NCI-H226 (cell line): ENCODE results near the gene TSC22D4.
"Not testable (repeated sequence)": the region's sequence is repeated elsewhere in the genome, so short reads cannot be mapped to it uniquely, and the experiment has no call there.

Experiments used
- DNase-seq: peaks from one replicate; pipeline ENCODE4 v3.0.0-alpha.2; 2015

TSC22D4 gene

DNA sequence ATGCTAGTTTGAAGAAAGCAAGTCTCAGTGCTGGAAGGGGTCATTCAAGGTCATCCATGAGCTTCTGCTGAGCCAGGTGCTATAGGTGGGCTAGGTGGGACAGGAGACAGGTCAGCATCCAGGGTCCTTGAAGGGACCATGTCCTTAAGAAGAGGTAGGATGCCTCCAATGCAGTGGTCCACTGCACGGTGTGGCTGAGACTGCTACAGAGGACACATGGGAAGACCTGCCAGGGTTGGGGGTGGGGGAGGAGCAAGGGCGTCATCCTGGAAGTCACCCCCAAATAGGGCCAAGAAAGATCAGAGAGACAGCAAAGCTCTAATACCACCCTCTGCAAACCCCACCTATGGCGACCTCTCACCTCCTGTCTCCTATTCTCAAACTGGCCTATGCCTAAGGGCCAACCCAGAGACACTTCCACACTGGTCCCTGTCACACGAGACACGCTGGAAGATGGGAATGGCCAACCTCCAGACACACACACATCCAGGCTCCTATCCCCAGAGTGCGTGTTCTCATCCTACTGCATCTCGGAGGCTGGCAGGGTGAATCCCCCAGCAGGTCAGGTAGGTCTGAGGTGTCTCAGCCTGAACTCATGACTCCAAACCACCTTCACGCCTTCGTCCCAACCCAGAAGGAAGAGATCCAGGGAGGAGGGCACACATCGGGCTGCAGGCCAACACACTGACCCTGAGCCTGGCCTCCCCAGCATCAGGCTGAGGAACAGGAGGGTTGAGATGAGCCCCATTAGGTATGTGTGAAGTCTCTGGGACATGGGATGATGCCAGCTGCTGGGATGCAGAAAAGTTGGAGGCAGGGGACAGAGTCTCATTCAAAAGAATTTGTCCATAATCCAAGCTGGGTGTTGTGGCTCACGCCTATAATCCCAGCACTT lies 37.1 kb downstream of the TSC22D4 start:
- DNase-seq = no peak

DNA sequence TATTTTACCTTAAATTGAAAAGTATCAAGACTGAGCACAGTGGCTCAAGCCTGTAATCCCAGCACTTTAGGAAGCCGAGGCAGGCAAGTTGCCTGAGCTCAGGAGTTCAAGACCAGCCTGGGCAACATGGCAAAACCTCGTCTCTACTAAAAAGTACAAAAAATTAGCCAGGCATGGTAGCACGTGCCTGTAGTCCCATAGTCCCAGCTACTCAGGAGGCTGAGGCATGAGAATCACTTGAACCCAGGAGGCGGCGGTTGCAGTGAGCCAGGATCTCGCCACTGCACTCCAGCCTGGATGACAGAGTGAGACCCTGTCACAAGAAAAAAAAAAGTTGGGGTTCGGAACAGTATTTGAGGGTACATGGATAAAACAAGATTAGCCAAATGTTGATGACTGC lies 39.8 kb downstream of the TSC22D4 start:
- DNase-seq = not testable (repeated sequence)

GRCh38 chr7:100438731-100439130 lies 40.3 kb downstream of the TSC22D4 start:
- not testable (repeated sequence) for DNase-seq

- DNase-seq = no peak
Observed at GRCh38 chr7:100438172-100438571, 40.8 kb downstream of the TSC22D4 start.

GRCh38 chr7:100437150-100438100 lies 41.6 kb downstream of the TSC22D4 start:
- DNase-seq = no peak

DNA sequence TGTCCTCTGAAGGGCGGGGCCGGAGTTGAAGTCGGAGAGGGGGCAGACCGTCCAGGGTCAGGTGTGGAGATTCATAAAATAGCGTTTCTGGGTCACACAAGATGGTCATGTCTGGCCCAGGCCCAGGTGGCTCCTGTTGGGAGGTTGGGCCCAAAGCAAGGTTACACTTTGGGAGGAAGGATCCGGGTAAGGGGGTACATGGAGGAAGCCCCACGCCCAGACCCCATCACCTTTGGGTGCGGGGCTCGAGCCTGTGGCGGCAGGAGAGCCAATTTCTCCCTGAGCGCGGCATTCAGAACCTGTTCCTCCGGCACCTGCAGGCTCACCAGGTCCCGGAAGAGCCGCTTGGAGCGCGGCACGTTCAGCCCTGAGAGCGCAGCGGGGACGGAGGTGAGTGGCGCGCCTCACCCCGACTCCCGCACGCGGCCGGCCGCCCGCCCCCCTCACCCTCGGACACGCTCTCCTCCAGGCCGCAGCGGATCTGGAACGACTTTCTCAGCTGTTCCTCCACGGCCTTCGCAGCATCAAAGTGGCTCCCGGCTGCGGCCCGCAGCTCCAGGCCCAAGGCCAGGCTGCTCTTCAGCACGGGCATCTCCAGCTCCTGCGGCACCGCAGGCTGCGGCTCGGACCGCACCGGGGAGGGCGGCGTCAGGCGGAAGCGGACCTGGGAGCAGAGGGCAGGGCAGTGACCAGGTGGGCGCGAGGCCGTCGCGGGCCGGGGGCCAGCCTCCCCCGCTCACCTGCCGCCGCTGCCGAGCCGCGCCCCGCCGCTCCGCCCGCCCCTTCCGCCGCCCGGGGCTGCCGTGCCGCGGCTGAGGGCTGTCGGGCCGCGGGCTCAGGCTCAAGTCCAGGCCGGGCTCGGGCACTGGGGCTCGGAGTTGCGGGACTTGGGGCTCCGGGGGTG lies 43.4 kb downstream of the TSC22D4 start:
- DNase-seq = no peak

DNA sequence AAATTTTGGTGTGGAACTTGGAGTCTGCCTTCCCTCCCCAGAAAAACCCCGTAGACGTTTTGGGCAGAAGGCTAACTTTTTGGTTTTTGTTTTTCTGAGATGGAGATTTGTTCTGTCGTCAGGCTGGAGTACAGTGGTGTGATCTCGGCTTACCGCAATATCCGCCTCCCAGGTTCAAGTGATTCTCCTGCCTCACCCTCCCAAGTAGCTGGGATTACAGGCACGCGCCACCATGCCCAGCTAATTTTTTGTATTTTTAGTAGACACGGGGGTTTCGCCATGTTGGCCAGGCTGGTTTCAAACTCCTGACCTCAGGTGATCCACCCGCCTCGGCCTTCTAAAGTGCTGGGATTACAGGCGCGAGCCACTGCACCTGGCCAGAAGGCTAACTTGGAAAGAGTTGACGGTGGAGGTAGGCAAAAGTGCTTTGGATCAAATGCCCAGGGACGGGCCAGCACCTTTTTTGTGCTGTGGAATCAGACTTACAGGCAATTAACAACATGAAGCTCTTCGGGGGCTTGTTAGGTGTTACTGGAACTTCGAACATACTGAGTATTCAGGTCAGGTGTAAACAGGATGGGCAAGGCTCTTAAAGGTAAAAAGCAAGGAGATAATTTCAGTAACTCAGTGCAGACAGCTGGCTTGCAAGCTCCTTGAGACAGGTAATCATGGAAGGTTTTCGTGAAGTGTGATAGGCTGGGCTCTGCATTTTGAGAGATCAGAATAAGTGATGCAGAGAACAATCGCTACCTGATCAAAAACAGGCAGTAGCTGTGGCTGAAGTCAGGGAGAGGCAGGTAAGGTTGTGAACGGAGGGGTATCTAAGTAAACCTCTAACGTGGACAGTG lies 44.5 kb downstream of the TSC22D4 start:
- no peak for DNase-seq

DNA sequence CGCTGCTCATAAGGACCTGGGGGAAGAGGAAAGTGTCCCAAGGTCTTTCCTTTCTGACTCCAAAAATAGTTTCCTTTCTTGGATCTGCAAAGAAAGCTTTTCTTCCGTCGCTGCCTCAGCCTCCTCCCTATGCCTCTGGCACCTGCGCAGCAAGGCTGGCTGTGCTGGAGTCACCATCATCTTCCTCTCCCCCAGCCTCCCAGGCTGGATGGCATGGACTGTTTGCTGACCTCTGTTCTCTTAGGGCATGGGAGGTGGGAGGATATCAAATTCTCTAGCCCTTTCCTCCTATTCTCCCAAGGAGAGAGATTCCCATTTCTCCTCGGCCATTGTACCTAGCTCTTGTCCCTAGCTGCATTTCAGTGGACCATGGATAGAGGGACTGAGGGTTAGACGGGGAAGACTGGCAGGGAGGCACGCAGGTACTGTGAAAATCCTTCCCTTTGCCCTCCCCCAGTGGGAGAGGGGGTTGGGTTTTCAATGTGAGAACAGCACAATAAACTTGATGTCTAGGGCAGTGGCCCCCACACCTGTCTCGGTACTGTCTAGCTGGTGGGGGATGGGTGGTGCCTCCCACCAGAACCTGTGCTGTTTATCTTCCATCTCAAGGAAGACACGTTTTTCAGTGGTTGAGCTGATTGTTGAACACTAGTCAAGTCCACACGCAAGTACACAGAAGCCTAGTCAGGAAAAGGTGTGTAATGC lies 45.3 kb downstream of the TSC22D4 start:
- DNase-seq = no peak

GRCh38 chr7:100433276-100433591 lies 45.8 kb downstream of the TSC22D4 start:
- no peak for DNase-seq

GRCh38 chr7:100432621-100433275 lies 46.3 kb downstream of the TSC22D4 start:
- DNase-seq = no peak

DNA sequence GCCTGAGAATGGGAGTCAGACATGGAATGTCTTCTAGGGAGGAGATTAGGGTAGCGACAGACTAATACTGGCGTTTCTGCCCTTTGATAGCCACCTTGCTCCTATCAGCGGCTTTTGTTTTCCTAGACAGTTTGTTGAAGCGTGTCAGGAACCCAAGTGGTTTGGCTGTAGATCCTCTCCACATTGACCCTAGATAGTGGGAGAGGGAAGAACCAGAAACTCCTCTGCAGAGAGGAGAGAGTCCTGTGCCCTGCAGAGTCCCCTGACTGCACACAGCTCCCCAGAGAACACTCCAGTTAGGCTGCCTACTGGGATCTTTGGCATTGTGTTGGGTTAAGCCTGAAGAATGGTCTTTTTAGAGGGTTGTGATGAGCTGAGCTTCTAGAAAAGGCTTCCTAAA lies 47.0 kb downstream of the TSC22D4 start:
- no peak for DNase-seq

- DNase-seq = no peak
Observed at GRCh38 chr7:100431286-100431735, 47.7 kb downstream of the TSC22D4 start.

- no peak for DNase-seq
Observed at GRCh38 chr7:100430493-100431285, 48.3 kb downstream of the TSC22D4 start.

DNA sequence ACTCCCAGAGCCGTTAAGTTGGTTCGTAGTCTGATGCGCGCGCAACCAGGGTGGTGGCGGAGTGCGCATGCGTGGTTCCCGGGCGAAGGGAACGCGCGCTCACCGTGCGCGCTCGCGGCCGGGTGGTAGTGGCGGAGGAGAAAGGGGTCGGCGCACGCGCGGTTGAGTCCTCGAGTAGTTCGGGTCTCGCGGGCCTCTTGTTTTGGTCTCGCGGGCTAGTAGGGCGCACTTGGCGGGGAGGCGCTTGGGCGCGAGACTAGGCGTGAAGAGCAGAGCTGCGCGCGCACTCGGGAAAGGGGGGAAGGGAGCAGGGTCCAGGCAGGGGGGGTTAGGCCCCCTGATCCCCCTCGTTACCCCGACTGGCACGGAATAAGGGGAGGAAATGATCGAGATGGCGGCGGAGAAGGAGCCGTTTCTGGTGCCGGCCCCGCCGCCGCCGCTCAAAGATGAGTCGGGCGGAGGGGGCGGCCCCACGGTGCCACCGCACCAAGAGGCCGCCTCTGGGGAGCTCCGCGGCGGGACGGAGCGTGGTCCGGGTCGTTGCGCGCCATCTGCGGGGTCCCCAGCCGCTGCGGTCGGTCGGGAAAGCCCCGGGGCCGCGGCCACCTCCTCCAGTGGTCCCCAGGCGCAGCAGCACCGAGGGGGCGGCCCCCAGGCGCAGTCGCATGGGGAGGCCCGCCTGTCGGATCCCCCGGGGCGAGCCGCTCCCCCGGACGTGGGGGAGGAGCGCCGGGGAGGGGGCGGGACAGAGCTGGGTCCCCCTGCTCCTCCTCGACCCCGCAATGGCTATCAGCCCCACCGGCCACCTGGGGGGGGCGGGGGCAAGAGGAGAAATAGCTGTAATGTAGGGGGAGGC lies 49.1 kb downstream of the TSC22D4 start, which contains the start of gene MEPCE:
Gene MEPCE, plus strand, starts transcription at position 195 of the 856 bp plus-strand sequence. Its CDS starts 188 bp downstream, at position 383.
- peak; percentile 96 for DNase-seq

DNA sequence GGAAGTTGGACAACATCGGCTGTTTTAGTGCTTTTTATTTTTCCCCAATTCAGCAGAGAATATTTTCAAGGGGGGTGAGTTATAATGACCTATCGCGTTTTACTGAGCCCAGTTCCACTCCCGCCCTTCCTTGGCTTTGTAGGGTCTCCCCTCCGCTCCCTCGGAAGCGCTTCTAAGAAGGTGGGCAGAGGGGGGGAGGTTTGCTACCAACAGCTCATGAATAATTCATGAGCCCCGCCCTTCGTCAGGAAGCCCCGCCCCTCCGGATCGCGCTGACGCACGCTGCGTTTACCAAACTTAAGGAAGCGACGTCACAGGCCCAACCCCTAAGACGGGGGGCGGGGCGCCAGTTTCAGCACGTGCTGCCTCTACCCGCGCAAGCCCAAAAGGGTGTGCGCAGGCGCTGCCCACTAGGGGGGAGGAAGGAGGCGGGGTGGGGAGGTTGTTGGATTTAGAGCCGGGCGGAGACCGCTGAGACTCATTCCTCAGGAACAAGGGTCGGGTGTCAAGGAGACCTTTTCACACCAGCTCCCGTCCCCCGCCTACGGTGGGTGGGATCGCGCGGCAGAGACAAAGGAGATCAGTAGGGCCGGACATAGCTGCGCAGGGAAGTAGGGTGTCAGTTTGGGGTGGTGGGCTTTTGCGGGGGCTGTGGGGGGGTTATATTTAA lies 49.9 kb downstream of the TSC22D4 start:
- DNase-seq = peak; percentile 97

DNA sequence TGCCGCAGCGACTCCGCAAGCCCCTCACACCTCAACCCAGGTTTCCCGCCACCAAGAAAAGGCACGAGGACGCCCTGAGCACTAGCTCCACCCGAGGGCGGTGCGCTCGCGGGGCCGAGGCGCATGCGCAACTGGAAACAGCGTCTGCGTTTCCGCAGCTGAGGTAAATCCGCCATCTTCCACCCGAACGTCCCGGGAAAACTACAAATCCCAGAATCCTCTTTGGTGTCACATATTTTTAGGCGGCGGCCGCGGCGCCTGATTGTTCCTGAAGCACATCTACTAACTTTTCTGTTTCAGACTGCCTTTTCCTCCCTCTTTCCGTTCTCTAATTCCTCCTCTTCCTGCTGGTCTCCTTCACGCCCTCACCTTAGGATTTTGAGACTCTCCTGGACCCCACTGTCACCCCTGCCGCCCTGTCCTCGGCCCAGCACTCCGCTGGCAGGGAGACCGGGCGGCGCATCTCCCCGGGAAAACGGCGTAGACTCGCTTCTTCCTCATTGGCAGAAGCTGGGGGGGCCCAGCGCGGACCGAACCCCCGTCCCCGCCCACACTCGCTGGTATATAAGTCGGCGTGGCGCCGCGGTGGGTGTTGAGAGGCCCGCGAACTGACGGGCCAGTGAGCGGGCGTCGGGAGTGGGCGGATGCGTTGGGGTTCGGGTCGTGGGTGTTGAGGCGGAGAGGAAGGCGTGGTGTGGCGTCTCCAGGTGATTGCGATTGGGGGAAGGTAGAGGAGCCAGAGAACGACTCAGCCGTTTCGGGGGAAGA lies 50.6 kb downstream of the TSC22D4 start, which contains the start of gene ZCWPW1:
Gene ZCWPW1, minus strand, starts transcription at position 505 of the 768 bp plus-strand sequence. CDS start 8,054 bp downstream, outside the sequence.
- peak; percentile 94 for DNase-seq

DNA sequence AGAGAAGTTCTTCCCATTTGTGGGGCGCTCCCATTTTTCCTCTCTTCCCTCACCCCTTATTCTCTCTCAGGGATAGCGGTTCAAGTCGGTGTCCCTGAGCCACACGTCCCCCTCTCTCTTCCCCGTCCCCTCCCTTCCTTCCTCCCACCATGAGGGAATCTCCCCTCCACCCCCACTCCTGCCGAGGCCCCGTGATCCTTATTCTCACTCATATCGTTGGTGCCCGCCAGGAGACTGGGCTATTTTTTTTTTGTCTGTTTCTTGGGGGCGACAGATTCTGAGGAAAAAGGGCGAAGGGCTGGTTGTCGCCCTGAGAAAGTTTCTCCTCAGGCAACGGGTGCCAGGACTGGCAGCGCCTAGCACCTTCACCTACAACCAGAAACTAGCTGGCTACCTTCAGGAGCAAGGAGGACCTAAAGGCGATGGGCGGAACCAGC lies 51.2 kb downstream of the TSC22D4 start:
- no peak for DNase-seq
